ENCODE measurements around the gene RPS6KB1. TPM values are rescaled to one million over a fixed set of nuclear protein-coding genes. Genes with fewer than 3 reads are reported as not detected.
A peak's percentile ranks its signal among the peaks of the same experiment; 100 is the strongest.
"Not testable (repeated sequence)": the region's sequence is repeated elsewhere in the genome, so short reads cannot be mapped to it uniquely, and the experiment has no call there.

RPS6KB1 gene
- total and polyA plus RNA-seq, 2 donors from 2014 or later, result 10.5 to 34.8 TPM

- TF ChIP-seq CTCF (IDR thresholded peaks at IDR 0.05; ENCODE audit: borderline replicate concordance, extremely low read depth, insufficient read depth), result no peak
- Histone ChIP-seq H3K4me3 (ENCODE audit: low read length in 3 of 3) (no peak overlapping the region), H3K9me3 (ENCODE audit: control insufficient read depth in 2 of 3, insufficient read depth in 1 of 3, low read length in 3 of 3) (no peaks in the 10 kb centered on the region), H3K27me3 (ENCODE audit: control insufficient read depth, insufficient read depth, low read length) (no peaks in the 10 kb centered on the region), H3K36me3 (ENCODE audit: control insufficient read depth in 2 of 3, insufficient read depth in 3 of 3, low read length in 3 of 3) (no peaks in the 10 kb centered on the region), H3K4me1 (ENCODE audit: control insufficient read depth in 2 of 3, insufficient read depth in 2 of 3, low read depth in 1 of 3, low read length in 3 of 3) (peaks cover 2 to 8% (median 2%) of the 10 kb centered on the region in 3 donors), H3K27ac (ENCODE audit: low read depth in 2 of 2, low read length in 2 of 2) (no peak overlapping the region), H3K9ac (ENCODE audit: low read length in 3 of 3) (no peak overlapping the region)
- intact Hi-C loops (cut with DNase I), result no loop called here
- FAIRE-seq (no peak), DNase-seq (no peak)
Measured at GRCh38 chr17:59962739-59963318, 69.9 kb downstream of the RPS6KB1 start.

GRCh38 chr17:59963738-59964481, 71.0 kb downstream of the RPS6KB1 start:
- peak in 3 of 5 donors; percentile 58 to 79 (median 61) for DNase-seq
- no peaks in the 10 kb centered on the region for H3K9me3 ChIP-seq (ENCODE audit: control insufficient read depth in 2 of 3, insufficient read depth in 1 of 3, low read length in 3 of 3)
- peaks cover 2 to 8% (median 2%) of the 10 kb centered on the region in 3 donors for H3K4me1 ChIP-seq (ENCODE audit: control insufficient read depth in 2 of 3, insufficient read depth in 2 of 3, low read depth in 1 of 3, low read length in 3 of 3)
- no peak for FAIRE-seq
- TF ChIP-seq CTCF (IDR thresholded peaks at IDR 0.05; ENCODE audit: borderline replicate concordance, extremely low read depth, insufficient read depth), result no peak
- peak overlapping the region; percentile 61 to 90 (median 68) for H3K9ac ChIP-seq (ENCODE audit: low read length in 3 of 3)
- no peaks in the 10 kb centered on the region for H3K27me3 ChIP-seq (ENCODE audit: control insufficient read depth, insufficient read depth, low read length)
- intact Hi-C loops (cut with DNase I), result no loop called here
- peak overlapping the region; percentile 92 to 94 for H3K27ac ChIP-seq (ENCODE audit: low read depth in 2 of 2, low read length in 2 of 2)
- H3K4me3 ChIP-seq (ENCODE audit: low read length in 3 of 3), result peak overlapping the region; percentile 92 to 98 (median 93)
- no peaks in the 10 kb centered on the region for H3K36me3 ChIP-seq (ENCODE audit: control insufficient read depth in 2 of 3, insufficient read depth in 3 of 3, low read length in 3 of 3)

- TF ChIP-seq CTCF (IDR thresholded peaks at IDR 0.05; ENCODE audit: borderline replicate concordance, extremely low read depth, insufficient read depth), result no peak
- Histone ChIP-seq H3K9ac (ENCODE audit: low read length in 3 of 3) (peak within 1 kb of the TSS; percentile 68 to 90 (median 86)), H3K4me3 (ENCODE audit: low read length in 3 of 3) (peak within 1 kb of the TSS; percentile 92 to 98 (median 93)), H3K36me3 (ENCODE audit: control insufficient read depth in 2 of 3, insufficient read depth in 3 of 3, low read length in 3 of 3) (no peaks in the 10 kb centered on the region), H3K27ac (ENCODE audit: low read depth in 2 of 2, low read length in 2 of 2) (peak within 1 kb of the TSS; percentile 92 to 94), H3K4me1 (ENCODE audit: control insufficient read depth in 2 of 3, insufficient read depth in 2 of 3, low read depth in 1 of 3, low read length in 3 of 3) (peaks cover 2 to 8% (median 2%) of the 10 kb centered on the region in 3 donors), H3K27me3 (ENCODE audit: control insufficient read depth, insufficient read depth, low read length) (no peaks in the 10 kb centered on the region), H3K9me3 (ENCODE audit: control insufficient read depth in 2 of 3, insufficient read depth in 1 of 3, low read length in 3 of 3) (no peaks in the 10 kb centered on the region)
- peak; percentile 87 to 95 (median 94) for DNase-seq
- intact Hi-C loops (cut with DNase I), result no loop called here
- no peak for FAIRE-seq
Measured at GRCh38 chr17:59964482-59965328, 71.8 kb downstream of the RPS6KB1 start, which contains the start of gene RNFT1. Gene RNFT1 (minus strand): TSS chr17:59964740. CDS start chr17:59964663, 77 bp downstream.

- H3K4me1 ChIP-seq (ENCODE audit: control insufficient read depth in 2 of 3, insufficient read depth in 2 of 3, low read depth in 1 of 3, low read length in 3 of 3); FAIRE-seq; H3K36me3 ChIP-seq (ENCODE audit: control insufficient read depth in 2 of 3, insufficient read depth in 3 of 3, low read length in 3 of 3); H3K4me3 ChIP-seq (ENCODE audit: low read length in 3 of 3); H3K9ac ChIP-seq (ENCODE audit: low read length in 3 of 3); DNase-seq; H3K27ac ChIP-seq (ENCODE audit: low read depth in 2 of 2, low read length in 2 of 2); H3K27me3 ChIP-seq (ENCODE audit: control insufficient read depth, insufficient read depth, low read length); H3K9me3 ChIP-seq (ENCODE audit: control insufficient read depth in 2 of 3, insufficient read depth in 1 of 3, low read length in 3 of 3); intact Hi-C loops (cut with DNase I): not testable (repeated sequence)
Measured at GRCh38 chr17:59971771-59972170, 78.8 kb downstream of the RPS6KB1 start.

All from kidney (tissue), 14 donors.